T-helper 2 cell treated with Interferon-gamma antibody and Interleukin-4, amounts not matched to agents 100 ng/mL and 5 ng/mL, for 36 hours (primary cell): ENCODE data around the gene PDLIM4. TPM values are rescaled to one million over a fixed set of nuclear protein-coding genes. Genes with fewer than 3 reads are reported as not detected.

ENCODE experiments used
- intact Hi-C: fragments of 100-400 bp; cut with micrococcal nuclease; formaldehyde crosslinking; loops from one replicate; pipeline ENCODE4 v1.15.1; 2023
- total RNA-seq: library from RNA; stranded (reverse); gene quantifications from 2 replicates; pipeline ENCODE4 v1.2.3, GENCODE V29; 2022

PDLIM4 gene
- total RNA-seq, 1 donor from 2014 or later, result 0.23 TPM

DNA sequence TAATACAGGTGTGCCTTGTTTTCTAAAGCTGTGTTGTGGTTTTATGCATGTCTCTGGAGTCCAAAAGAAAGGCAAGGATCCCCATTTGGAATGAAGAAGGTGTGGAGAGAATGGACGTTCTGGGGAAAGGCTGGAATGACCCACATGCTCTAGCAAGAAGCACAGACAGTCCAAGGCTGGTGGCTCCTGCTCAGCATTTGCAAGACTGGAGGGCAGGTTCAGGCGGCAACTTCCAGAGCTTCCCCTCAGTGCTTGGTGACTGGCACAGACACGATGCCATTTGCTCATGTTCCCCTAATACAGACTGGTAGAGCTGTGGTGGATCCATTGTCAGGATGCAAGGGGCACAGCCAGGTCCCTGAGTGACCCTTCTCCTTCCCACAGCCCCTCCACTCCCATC, 44.9 kb downstream of the PDLIM4 start:
- intact Hi-C loops, result no loop called here

DNA sequence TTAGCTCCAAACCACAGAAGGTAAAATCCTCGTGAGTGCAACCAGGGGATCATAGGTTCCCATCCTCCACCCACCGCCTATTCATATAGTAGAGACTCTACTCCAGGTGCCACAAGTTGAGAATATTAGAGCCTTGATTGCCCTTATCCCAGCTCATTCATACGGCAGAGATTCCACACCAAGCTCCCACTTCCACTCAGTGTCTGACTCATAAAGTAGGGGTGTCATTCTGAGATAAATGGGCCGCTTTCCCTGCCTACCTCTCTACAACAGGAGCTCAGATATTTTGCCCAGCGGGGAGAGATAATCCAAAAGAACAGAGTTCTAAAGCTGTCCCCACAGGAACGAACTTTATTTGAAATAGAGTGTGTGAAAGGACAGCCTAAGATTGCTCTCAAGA, 46.1 kb downstream of the PDLIM4 start:
- intact Hi-C loops, result no loop called here

DNA sequence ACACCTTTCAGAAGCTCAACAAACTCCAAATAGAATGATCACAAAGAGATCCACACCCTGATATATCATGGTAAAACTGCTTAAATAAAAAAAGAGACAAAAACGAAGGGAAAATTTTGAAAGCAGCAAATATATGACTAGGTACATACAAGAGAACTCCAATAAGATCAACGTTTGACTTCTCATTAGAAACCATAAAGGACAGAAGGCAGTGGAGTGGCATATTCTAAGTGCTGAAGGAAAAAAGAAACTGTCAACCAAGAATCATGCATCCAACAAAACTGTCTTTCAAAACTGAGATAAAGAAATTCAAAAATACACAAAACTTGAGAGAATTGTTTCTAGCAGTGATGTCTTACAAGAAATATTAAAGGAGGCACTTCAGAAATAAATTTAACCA, 47.9 kb downstream of the PDLIM4 start:
- intact Hi-C loops, result no loop called here

DNA sequence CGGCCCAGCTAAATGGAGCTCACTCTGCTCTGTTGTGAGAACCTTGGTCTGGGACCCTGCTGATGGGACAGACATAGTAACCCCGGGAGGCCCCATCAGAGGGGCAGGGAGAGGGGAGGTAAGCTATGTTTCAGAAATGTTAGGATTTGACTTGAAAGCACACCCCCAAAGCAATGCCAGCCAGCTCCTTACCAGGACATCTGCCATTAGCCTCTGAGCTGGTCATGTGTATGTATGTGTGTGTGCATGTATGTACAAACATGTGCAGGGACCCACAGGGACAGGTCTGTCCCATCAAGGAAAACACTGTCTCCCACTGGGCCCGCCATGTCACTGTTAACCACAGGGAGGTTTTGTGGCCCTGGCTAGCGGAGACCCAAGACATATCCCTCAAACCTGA, 51.2 kb downstream of the PDLIM4 start:
- intact Hi-C loops, result no loop called here

DNA sequence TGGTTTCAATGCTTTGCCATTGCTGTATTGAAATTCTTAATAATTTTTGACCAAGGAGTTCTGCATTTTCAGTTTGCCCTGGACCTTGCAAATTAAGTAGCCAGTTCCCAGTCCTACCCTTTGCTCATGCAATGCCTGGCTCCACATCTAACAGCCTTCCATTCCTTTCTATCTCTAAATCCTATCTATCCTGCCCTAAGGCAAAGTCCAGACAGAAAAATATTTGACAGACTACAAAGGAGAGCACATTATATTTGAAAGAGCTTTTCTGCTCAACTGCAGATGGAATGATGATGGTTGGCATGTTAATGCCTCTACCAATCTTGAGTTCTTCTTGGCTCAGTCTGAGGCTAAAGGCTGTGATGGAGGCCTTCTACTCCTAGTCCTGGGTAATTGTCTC, 52.2 kb downstream of the PDLIM4 start:
- intact Hi-C loops, result no loop called here

DNA sequence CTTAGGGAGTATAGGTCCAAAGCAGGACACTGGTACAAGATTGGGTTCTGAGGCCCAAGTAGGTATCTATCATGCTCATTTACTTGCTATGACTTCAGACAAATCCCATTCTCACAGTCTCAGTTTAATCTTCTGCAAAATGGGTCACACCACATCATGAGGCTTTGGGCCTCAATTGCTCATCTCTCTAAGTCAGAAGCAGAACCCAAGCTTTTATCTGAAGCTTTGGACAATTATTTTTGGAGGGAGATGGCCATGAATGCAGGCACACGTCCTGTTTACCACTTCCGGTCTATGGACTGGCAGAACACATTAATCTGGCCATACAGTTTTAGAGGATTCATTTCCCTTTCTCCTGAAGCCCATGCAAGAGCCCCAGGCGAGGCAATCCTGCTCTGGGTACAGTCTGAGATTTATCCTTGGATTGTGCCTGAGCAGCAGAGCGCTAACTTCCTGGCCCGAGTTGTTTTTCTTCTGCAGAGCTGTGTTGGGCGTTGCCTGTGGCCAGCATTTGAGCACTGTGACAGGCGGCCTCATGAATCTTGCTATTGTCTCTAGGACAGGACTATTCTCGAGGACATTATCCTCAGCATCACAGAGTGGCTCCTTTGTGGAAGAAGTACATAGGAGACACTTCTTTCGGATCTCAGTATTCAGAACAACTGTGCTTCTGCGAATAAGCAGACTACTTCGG, 52.8 kb downstream of the PDLIM4 start:
- intact Hi-C loops, result no loop called here

DNA sequence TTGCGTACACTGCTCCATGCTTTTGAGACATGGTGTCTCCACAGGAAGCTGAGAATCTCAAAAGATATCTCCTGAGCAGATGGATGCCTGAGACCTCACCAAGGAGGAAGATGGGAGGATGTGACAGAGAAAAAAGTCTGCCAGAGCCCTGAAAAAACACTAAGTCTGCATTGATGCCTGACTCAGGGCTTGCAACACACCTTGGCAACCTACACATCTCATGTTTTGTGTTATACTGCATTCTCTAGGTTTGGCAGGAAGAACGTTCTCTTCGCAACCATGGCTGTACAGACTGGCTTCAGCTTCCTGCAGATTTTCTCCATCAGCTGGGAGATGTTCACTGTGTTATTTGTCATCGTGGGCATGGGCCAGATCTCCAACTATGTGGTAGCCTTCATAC, 55.9 kb downstream of the PDLIM4 start:
- intact Hi-C loops, result no loop called here

DNA sequence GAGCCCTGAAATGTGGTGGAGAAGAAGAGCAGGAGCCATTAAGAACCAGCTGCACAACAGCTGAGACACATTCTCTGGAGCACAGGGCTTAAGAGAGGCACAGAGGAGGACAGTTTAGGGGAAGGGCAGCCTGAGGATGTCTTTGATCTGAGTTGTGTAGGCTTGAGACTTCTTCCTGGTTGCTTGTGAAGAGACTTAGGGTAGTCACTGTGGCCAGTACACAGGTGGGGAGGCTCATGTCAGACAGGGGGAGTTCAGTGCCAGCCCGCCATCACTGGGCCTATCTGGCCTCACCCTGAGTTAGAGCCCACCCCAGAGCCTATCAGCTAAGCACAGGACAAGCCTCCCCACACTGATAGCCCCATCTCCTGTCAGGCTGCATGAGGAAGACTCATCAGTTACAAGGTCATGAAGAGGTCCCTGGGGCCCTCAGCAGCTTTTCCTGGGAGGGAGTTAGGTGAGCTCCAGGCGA, 56.5 kb downstream of the PDLIM4 start:
- intact Hi-C loops, result no loop called here

DNA sequence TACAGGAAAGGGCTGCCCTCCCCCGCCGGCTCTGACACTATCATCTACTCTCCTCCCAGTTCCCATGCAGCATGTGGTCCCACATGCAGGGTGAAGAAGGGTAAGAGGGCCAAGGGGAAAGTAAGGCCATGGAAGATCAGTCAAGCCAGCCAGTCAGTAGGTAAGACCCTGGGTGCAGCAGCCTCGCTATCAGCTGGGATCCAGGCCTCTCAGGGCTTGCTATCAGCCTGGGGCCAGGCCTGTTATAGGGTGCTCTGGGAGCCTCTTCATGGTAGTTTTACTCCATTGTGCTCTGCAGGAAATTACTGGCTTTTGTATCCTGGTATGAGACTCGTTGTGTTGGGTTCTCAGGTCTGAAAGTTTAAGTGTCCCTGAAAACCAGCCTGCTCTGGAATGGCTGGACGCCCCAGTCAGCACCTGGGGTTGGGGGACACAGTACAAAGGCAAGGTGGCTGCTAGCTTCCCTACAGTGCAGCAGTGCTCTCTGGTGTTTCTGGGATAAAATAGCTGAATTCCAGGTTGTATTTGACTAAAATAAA, 58.1 kb downstream of the PDLIM4 start:
- intact Hi-C loops, result no loop called here

DNA sequence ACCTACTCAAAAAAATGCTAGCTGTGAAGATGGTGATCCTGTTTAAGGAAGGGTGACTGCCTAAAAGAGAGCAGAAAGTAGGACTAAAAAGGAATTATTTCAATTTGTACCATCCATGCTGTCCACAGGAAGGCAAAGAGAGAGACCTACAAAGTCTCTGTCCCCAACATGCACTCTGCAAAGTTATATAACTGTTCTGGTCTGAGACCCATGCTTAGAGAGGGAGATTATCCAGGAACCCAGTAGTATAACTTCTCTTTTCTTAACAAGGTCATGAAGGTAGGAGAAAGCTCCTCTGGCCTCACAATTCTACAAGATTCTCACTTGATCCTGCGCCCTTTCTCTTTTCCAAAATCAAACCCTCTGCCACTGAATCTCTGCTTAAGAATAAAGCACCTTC, 62.5 kb downstream of the PDLIM4 start:
- intact Hi-C loops, result no loop called here

DNA sequence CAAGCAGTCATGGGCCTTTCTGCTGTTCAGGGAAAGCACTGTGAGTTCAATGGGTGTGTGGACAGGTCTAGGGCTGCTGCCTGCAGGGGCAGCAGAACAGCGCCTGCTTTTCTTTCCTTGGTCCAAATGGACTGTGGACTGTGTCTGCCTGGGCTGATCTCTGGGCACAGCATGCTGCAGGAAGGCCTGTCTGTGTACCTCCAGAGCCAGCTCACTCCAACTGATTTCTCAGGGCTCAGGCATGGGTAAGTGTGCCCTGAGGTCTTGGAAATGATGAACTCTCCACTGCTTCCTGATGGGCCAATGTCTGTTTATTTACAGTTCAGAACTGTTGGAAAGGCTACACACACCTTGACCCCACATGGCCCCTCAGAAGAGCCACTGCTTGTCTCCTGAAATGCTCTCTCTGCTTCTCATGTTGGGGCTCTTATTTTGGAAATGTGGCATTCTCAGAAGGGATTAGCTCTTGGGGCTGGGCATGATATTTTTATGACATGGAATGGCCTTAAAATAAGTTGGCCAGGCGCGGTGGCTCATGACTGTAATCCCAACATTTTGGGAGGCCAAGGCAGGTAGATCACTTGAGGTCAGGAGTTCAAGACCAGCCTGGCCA, 63.7 kb downstream of the PDLIM4 start:
- intact Hi-C loops, result no loop called here

DNA sequence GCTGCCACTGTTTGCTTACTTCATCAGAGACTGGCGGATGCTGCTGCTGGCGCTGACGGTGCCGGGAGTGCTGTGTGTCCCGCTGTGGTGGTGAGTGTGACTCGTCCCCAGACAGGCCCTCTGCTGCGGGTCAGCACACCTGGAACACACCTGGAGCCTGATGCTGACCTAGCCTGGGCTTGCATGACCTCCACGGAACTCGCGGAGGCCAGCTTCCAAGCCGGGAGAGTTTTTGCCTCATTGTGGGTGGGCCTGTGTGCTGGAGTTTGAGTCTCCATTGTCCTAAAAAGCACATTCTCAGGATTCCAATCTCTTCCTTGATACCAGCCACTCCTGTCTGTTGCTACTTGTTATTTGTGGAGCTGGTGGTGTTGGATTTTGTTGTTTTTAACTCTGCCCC, 64.8 kb downstream of the PDLIM4 start:
- intact Hi-C loops, result no loop called here

Other genes starting within 250 kb of the PDLIM4 start
- 10.2 and 10.6 TPM in 2 replicates for gene ACSL6, start 246.0 kb upstream of the PDLIM4 start, total RNA-seq
- gene IL3, start 197.0 kb upstream of the PDLIM4 start, total RNA-seq, result 0.82 TPM in 2 replicates
- gene CSF2, start 183.9 kb upstream of the PDLIM4 start, total RNA-seq, result 54.1 TPM in 2 replicates
- gene P4HA2, start 29.8 kb upstream of the PDLIM4 start, total RNA-seq, result 14.6 and 16.8 TPM in 2 replicates
- gene SLC22A4, start 36.7 kb downstream of the PDLIM4 start, total RNA-seq, result 0.25 and 0.30 TPM in 2 replicates
- 3.4 and 4.8 TPM in 2 replicates for gene SLC22A5, start 112.0 kb downstream of the PDLIM4 start, total RNA-seq
- gene IRF1, start 233.1 kb downstream of the PDLIM4 start, total RNA-seq, result 366 and 371 TPM in 2 replicates